HK-2 (cell line): ENCODE results near the gene RARRES1.
"Not testable (repeated sequence)": the region's sequence is repeated elsewhere in the genome, so short reads cannot be mapped to it uniquely, and the experiment has no call there.

Source experiments
- DNase-seq: peaks from one replicate; pipeline ENCODE4 v3.0.0-alpha.2; 2018; ENCODE audit not compliant: unreplicated experiment

The RARRES1 gene

DNA sequence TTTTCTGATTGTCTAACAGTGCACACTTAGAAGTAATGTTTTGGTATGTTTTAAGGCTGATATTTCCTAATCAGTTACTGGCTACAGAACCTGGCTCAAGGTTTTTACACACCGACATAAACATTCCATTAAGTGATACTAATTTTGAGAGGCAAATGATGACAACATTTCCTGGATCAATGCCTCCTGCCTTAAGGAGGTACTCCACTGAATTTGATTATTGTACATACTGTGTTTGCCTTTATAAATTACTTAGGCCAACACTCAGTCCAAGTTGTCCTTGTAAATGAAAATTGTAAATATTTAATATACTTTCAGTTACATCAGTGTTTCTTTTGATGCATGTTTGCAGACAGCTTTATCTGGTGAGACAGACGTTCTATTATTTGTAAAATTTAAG lies 35.6 kb downstream of the RARRES1 start:
- no peak for DNase-seq

DNA sequence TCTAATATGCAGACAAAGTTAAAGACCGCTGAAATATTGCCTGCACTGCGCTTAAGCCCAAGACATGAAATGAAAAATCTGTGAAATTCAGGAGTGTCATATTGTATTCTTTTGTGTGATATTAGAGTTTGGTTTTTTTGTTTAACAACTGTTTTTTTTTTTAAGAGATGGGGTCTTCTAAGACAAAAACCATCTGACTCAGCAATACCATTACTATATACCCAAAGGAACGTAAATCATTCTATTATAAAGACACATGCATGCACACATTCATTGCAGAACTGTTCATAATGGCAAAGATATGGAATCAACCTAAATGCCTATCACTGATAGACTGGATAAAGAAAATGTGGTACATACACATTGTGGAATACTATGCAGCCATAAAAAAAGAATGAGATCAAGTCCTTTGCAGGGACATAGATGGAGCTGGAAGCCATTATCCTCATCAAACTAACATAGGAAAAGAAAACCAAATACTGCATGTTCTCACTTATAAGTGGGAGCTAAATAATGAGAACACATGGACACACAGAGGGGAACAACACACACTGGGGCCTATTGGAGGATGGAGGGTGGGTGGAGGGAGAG lies 38.3 kb downstream of the RARRES1 start:
- DNase-seq = not testable (repeated sequence)

DNA sequence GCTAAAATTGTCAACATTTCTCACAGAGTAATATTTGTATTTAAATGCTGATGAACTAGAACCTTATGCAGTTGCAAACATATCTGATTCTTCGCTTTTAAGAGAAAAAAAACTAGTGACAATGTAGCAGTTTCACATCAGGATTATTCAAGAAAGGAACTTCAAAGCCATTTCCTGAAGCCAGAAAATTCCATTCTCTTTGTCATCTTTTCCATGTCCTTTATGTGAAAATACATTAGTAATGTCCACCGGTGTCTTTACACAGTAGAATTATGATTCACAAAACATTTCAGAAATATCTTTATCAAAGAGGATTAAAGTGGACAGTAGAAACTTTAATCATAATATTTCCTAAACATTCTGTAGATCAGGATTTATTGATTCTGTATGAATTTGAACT lies 47.1 kb downstream of the RARRES1 start:
- DNase-seq = no peak

DNA sequence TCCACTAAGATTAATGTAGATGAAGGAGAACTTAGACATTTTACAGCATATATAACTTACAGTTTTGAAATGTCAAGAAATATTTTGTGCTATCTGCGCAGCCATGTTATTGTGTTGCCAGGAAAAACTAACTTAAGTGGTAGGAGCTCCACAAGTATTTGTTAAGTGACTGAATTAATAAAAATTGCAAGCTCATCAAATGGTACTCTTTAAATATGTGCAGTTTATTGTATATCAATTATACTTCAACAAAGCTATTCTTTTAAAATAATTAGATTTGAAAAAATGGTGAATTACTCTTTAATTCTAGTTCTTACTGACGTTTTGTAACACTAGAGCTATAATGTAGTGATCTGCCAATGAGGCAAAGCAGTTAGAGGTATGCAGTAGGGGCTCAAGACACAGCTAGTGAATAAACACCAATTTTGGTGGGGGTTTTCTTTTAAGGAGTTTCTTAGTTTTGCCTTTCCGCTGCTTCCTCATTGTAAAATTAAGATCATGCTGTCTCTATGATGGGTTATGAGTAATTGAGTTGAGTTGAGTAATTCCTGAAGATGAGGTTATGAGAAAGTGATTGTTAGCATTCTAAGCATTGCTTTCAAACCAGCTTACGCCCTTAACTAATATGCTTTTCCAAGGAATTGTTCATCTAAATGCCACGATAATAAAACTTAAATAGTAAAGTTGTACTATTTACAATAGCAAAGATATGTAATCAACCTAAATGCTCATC lies 48.9 kb downstream of the RARRES1 start:
- DNase-seq = no peak

DNA sequence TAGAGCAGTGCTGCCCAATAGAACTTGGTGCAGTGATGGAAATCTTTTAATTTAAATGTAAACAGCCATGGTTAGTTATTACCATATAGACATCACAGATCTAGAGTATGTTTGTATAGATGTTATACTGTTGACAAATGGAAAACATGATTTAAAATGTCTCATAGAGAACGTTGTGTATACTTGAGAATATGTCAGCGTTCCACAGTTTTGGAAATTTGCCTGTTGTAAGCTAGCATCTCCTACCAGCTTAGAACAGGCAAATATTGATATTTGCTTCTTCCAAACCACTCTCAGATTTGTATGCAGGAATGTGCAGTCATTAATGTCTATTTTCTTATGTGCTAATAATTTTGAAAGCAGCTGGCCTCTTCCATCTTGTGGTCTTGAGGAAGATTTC lies 51.4 kb downstream of the RARRES1 start:
- DNase-seq = no peak

DNA sequence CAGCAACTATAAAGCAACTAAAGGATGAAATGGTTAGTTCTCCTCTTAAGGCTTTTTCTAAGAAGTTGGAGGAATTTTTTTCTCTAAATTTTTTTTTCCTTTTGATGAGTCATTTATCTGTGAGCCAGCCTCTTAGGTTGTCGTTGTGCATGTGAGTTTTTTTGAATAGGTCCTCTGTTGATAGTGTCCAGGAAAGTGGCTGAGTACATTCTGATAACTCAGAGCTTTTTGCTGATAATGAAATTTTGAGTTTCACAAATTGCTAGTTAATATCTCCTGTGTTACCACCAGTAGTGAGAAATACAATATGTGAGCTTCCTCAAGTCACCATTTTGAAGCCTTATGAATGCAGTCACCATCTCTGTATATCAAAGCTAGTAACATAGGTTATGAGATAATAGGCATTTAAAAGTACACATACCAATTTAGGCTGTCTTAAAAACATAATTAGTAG lies 52.7 kb downstream of the RARRES1 start:
- DNase-seq = no peak

DNA sequence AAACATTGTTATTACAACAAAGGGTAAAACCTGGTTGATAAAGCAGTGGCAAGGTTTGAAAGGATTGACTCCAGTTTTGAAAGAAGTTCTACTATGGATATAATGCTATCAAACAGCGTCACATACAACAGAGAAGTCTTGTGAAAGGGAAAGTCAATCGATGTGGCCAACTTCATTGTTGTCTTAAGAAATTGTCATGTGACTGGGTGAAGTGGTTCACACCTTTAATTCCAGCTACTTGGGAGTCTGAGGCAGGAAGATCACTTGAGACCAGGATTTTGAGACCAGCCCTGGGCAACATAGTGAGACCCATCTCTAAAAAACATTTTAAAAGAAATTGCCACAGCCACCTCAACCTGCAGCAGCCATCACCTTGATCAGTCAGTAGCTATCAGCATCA lies 53.6 kb downstream of the RARRES1 start:
- no peak for DNase-seq

DNA sequence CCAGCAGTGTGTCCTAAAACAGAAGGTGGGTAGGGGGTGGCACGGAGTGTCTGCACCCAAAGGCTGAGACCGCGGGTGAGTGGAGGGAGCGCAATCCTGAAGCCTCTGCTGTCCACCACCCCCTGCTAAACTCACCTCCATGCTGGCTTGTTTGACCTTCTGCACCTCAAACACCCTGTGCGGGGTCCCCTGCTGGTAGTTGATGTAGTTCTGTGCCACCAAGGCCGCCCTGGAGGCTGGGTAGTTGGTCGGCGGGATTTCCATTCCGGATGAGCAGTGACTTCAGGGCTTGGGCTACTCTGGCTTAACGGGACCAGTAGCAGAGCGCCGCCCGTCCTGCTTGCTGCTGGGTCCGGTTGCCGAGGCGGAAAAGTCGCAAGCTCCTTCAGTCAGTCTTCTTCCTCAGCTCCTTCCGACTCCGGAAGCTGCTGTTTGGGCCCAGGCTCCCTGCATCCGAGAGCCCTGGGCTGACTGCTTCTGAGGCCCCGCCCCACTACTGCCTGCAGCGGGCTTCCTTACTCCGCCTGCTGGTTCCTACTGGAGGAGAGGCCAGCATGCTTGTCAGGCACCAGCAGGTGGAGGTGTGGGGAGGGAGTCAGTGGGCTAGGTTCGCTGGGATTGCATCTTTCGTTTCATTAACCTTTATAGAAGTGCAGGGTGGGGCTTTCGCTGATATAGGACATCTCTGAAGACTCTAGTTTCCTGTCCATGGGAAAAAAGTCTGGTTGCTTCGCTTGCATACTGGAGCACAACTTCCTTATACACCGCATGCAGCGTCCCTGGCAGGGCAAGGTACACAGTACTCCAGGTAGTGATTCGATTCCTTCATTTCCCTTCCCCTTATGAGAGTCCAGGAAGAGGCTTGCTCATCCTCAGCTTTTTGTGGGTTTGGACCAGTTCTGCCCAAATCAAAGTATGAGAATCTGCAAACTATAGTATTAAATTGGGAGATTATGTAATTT lies 59.8 kb downstream of the RARRES1 start, which contains the start of gene LXN:
Gene LXN, minus strand, starts transcription at position 434 of the 962 bp plus-strand sequence. Its CDS starts 170 bp downstream, at position 264.
- peak; percentile 72 for DNase-seq

DNA sequence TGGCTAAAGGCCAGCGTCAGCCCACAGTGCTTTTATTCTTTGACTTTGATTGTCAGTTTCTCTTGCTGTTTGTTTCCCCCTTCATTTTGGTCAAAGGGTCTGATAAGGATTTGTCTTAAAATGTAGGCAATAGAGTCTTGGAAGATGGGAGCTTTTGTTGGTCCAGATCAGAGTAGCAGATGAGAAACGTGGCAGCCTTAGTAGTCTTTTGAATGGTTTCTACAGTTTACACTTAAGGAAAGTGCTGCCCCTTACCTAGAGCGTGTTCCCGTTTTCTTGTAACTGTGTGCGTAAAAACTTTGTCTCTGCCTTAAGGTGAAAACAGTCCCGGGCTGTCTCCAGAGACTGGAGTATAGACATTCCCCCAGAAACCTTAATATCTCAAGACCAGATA lies 60.4 kb downstream of the RARRES1 start:
- DNase-seq = no peak

DNA sequence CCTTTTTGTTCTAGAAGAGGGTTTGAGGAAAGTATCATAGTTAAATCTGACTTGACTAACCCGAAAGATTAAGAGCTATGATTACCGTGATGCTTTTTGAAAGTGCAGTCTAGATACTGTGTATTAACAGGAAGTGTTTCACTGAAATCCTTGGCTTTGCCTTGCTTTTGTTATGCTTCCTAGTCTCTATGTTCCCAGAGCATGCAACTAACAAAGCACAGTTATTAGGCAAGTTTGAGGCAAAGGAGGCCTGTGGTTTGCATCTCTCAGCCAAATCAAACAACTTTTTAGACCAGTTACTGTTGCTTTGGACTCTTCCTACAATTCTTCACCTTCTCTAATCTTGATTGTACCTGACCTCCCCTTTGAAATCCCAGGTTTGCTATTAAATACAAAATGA lies 63.8 kb downstream of the RARRES1 start:
- no peak for DNase-seq

DNA sequence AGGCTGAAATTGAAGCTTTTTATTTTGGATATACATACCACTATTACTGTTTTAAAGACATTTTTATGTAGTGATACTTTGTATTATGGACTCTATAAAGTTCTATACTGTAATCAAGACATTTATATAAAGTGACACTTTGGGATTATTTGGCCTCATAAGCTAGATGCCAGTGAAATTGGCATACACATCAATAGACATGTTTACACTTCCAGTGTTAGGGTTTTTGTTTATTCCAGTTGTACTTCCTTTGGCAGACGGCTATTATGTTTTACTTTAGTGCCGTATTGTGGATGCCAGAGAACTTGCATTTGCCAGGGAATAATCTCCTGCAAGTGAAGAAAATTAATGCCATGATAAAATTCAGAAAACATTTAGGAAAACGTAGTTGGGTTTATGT lies 65.8 kb downstream of the RARRES1 start:
- no peak for DNase-seq

DNA sequence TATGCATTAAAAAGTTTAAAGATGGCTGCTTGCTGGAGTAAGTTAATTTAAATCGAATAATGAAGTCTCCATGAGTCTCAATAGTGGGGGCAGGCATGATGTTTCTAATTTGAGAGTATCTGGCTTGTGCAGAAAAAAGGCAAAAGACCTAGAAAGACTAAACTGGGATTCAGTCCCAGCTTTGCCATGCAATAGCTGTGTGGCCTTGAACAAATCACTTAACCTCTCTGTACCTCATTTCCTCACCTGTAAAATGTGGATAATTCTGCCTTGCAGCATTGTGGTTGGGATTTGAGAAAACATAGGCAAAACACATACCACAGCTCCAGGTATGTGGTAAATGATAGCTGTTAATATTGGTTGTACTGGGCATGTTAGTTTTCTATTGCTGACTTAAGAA lies 68.4 kb downstream of the RARRES1 start:
- DNase-seq = no peak

DNA sequence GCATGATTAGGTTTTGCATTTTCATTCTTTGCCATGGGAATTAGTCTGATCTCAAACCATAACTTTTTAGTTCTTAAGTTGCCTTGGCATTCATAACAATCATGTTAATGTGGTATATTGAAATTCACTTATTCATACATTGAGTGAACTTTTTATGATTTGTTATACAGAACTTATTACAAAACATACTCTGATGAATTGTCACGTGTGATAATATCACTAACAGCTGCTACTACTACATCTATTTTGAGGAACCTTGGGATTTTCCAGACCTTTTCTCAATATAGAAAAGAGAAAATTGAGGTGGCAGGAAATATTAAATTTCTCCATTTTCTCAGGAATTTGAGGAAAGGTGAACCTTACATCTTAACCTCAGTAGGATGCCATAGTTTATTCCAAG lies 69.0 kb downstream of the RARRES1 start:
- no peak for DNase-seq

DNA sequence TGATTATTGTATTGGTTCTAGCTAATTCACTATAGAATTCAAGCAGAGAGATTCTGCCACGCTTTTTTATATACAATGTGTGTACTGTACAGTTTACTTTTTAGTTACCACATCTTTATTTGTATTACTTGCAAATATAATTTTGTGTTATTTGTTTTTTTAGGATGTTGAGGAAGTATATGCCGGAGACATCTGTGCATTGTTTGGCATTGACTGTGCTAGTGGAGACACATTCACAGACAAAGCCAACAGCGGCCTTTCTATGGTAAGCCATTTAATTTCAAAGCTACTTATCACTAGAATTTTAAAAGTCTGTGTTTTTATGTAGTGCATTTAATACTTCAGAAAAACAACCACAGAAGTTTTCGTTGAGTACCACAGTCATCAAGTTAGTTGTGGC lies 71.5 kb downstream of the RARRES1 start:
- no peak for DNase-seq

DNA sequence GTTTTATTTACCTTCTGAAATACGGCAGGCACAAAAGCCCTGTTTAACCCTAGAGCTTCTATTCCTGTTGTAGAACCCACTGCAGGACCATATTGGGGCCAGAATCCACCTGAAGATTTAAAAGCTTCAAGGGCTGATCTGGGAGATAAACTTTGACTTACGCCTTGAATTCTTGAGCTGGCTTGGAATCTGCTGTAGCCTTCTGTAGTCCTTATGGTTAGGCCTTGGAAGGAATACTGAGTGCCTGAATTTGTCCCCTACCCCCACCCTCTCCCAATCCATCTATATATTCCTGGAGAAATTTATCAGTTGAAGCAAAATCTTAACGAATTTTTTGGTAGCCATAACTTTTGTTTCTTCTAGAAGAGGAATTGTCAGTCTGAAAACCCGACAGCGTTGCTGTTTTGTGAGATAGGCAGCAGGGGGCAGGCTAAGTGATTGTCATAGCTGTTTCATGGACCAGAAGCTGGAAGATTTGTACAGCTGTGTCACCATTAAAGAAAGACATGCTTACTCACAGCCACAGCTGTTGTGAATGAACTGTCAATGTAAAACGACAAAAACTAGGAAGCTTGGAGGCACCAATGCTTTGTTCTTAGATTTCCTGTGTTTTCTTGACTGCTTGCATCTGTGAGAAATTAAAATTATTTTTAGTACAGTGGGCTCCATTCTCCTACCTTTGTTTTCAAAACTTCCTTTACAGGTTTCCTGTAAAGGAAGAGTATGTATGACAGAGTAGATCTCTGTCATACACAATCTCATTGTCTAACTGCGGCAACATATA lies 72.6 kb downstream of the RARRES1 start:
- peak; percentile 56 for DNase-seq

DNA sequence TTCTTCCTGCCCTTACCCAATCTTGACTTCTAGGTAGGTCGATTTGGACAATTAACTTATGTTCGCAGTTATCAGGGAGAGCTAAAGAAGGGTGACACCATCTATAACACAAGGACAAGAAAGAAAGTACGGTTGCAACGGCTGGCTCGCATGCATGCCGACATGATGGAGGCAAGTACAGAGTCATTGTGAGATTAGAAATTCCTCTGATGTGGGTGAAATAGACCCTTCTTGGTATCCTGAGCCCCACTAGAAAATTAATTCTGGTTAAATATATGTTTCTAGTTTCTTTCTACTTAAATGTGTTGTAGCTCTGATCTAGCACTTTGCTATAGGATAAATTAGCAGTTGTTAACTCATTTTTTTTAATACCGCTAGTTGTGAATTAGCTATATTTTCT lies 73.4 kb downstream of the RARRES1 start:
- DNase-seq = no peak

DNA sequence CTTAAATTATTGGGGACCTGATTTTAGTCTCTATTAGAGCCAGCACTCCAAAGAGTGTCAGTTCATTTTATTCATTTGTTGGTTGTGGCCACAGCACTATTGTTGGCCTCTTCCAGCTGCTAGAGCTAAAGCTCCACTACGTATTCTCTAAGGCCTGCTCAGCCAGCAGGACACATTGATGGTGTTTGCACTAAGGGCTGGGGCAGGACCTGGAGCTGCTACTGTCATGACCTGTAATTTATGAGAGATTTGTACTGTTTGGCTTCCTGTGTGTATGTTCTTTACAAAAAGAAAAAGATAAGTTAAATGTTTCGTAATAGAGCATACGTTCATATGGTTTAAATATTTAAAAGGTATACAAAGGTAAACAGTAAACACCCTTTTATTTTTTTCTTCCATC lies 79.8 kb downstream of the RARRES1 start:
- DNase-seq = no peak

DNA sequence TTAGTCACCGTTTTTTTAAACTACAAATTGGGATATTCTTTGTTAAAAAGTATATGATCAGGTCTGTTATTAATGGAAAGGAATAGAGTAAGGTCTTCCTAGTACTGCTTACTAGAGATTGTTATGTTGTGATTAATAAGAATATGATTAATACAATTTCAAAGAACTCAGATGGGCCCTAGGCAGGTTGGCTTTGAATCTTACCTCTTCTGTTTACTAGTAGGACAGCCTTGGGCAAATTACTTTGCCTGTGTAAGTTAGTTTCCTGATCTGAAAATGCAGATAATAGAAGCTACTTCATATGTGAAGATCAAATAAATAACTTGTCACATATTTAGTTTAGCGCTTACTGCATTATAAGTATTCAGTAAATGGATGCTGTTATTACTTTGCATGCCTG lies 81.1 kb downstream of the RARRES1 start:
- no peak for DNase-seq

DNA sequence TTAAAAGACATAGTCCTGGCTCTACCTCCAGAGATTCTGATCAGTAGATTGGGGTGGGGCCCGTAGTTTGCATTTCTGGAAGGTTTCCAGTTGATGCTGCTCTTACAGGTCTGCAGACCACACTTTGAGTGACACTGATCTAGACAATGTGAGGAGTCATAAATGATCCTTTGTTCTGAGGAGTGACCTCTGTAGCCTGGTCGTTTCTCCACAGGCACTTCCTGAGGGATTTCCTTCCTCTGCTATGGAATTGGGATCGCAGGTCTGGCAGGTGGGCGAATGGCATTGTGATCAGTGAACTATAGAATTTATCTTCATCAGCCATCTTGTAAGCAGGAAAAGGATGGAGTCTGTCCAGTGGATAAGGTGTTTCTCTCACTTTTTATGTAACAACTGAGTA lies 82.5 kb downstream of the RARRES1 start:
- DNase-seq = no peak
